Calu3 (cell line): Measurements from ENCODE around the gene SYTL2. TPM values are rescaled to one million over a fixed set of nuclear protein-coding genes. Genes with fewer than 3 reads are reported as not detected.

Source experiments
- BruUV-seq: library from RNA; stranded (reverse); fragments of 400-500 nt; replicated peaks from 2 replicates; lab custom pipeline; 2021; lab: Mats Ljungman, UMichigan
- CTCF ChIA-PET: fragments of 300-600 bp; sonication (Branson Sonifier 250); formaldehyde crosslinking; loops from one replicate; lab custom pipeline; 2022; ENCODE audit warnings: antibody characterized with exemption; lab: Charles Lee
- DNase-seq: peaks from one replicate; pipeline ENCODE4 v3.0.0; 2022
- H3K27ac Mint-ChIP-seq: one replicate; pipeline ENCODE4 v1.8.0; 2022; ENCODE audit warnings: mixed read lengths; ENCODE audit not compliant: unreplicated experiment
- H3K27me3 Mint-ChIP-seq: one replicate; pipeline ENCODE4 v1.8.0; 2022; ENCODE audit warnings: mixed read lengths; ENCODE audit not compliant: unreplicated experiment
- H3K36me3 Mint-ChIP-seq: one replicate; pipeline ENCODE4 v1.8.0; 2022; ENCODE audit warnings: mild to moderate bottlenecking, moderate library complexity, mixed read lengths; ENCODE audit not compliant: insufficient read depth, unreplicated experiment
- H3K4me1 Mint-ChIP-seq: one replicate; pipeline ENCODE4 v1.8.0; 2022; ENCODE audit warnings: mild to moderate bottlenecking, low read depth, mixed read lengths; ENCODE audit not compliant: unreplicated experiment
- H3K4me3 Mint-ChIP-seq: one replicate; pipeline ENCODE4 v1.8.0; 2022; ENCODE audit warnings: mild to moderate bottlenecking, low read depth, moderate library complexity, mixed read lengths; ENCODE audit not compliant: unreplicated experiment
- H3K9me3 Mint-ChIP-seq: one replicate; pipeline ENCODE4 v1.8.0; 2022; ENCODE audit warnings: low read depth, mixed read lengths; ENCODE audit not compliant: unreplicated experiment
- CTCF ChIP-seq: fragments of 200-600 bp; IDR thresholded peaks from one replicate; pipeline ENCODE4 v1.8.0; 2022; ENCODE audit warnings: antibody characterized with exemption; ENCODE audit not compliant: unreplicated experiment
- intact Hi-C: fragments of 100-400 bp; cut with micrococcal nuclease; formaldehyde crosslinking; loops from one replicate; pipeline ENCODE4 v1.10.0; 2022; ENCODE audit not compliant: unreplicated experiment
- total RNA-seq: library from RNA; stranded (reverse); gene quantifications from 2 replicates; pipeline ENCODE4 v1.2.3, GENCODE V29; 2022

SYTL2 gene
- total RNA-seq, 1 experiment from 2014 or later, result 10.6 TPM

GRCh38 chr11:85769771-85770170 is 41.2 kb downstream of the SYTL2 start:
- BruUV-seq, result no TSS peak
- CTCF ChIA-PET, result no interaction called here
- Mint-ChIP-seq H3K27ac (no peak overlapping the region), H3K36me3 (no peaks in the 10 kb centered on the region), H3K27me3 (no peaks in the 10 kb centered on the region), H3K4me1 (peaks cover 16% of the 10 kb centered on the region), H3K9me3 (peaks cover 9% of the 10 kb centered on the region), H3K4me3 (no peak overlapping the region)
- no peak for DNase-seq
- TF ChIP-seq CTCF, result no peak
- intact Hi-C loops, result no loop called here

- Mint-ChIP-seq H3K27me3 (no peaks in the 10 kb centered on the region), H3K4me1 (peaks cover 8% of the 10 kb centered on the region), H3K36me3 (no peaks in the 10 kb centered on the region), H3K27ac (no peak overlapping the region), H3K4me3 (no peak overlapping the region), H3K9me3 (peaks cover 9% of the 10 kb centered on the region)
- no TSS peak for BruUV-seq
- CTCF ChIA-PET, result no interaction called here
- no peak for TF ChIP-seq CTCF
- intact Hi-C loops, result no loop called here
- no peak for DNase-seq
Observed at GRCh38 chr11:85768473-85769146, 42.3 kb downstream of the SYTL2 start.

- H3K9me3 Mint-ChIP-seq, result peaks cover 6% of the 10 kb centered on the region
- CTCF ChIA-PET, result no interaction called here
- H3K36me3 Mint-ChIP-seq, result no peaks in the 10 kb centered on the region
- no peak for DNase-seq
- no peak overlapping the region for H3K27ac Mint-ChIP-seq
- BruUV-seq, result no TSS peak
- H3K27me3 Mint-ChIP-seq, result no peaks in the 10 kb centered on the region
- no peak overlapping the region for H3K4me3 Mint-ChIP-seq
- intact Hi-C loops, result no loop called here
- peaks cover 6% of the 10 kb centered on the region for H3K4me1 Mint-ChIP-seq
- no peak for TF ChIP-seq CTCF
Observed at GRCh38 chr11:85767246-85767945, 43.5 kb downstream of the SYTL2 start.

- no peaks in the 10 kb centered on the region for H3K27me3 Mint-ChIP-seq
- CTCF ChIA-PET, result no interaction called here
- TF ChIP-seq CTCF, result no peak
Observed at GRCh38 chr11:85766721-85767161, 44.2 kb downstream of the SYTL2 start.

More at GRCh38 chr11:85766721-85767161, 44.2 kb downstream of the SYTL2 start:
- Mint-ChIP-seq H3K4me1 (peaks cover 11% of the 10 kb centered on the region), H3K36me3 (no peaks in the 10 kb centered on the region), H3K9me3 (peaks cover 6% of the 10 kb centered on the region), H3K27ac (no peak overlapping the region), H3K4me3 (no peak overlapping the region)
- BruUV-seq, result no TSS peak
- no peak for DNase-seq
- intact Hi-C loops, result no loop called here
